GM21423 (cell line): ENCODE data around the gene FAM90A26.
"Not testable (repeated sequence)": the region's sequence is repeated elsewhere in the genome, so short reads cannot be mapped to it uniquely, and the experiment has no call there.

Experiments used
- ATAC-seq: cut with Tn5 transposase; IDR thresholded peaks from one replicate; pipeline ENCODE4 v1.9.1; 2021; ENCODE audit warnings: mild to moderate bottlenecking, moderate library complexity; ENCODE audit not compliant: unreplicated experiment

Gene FAM90A26

GRCh38 chr4:9155101-9155886 lies 14.9 kb upstream of the FAM90A26 start:
- not testable (repeated sequence) for ATAC-seq

GRCh38 chr4:9158392-9158791 lies 11.8 kb upstream of the FAM90A26 start:
- not testable (repeated sequence) for ATAC-seq

DNA sequence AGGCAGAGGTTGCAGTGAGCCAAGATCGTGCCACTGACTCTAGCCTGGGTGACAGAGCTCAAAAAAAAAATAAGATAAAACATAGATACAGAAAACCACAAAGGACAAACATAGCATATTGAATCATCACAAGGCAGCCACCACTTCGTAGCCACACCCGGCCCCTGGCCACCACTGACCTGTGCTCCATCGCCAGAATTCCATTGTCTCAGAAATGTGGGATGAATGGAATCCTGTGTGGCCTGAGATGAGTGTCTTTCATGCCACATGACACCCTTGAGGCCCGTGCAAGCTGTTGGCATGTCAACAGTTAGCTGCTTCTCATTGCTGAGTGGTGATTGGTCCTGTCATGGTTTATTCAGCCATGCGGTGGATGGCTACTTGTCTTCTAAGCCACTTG lies 10.2 kb upstream of the FAM90A26 start:
- ATAC-seq: not testable (repeated sequence)

GRCh38 chr4:9165990-9166389 lies 4.2 kb upstream of the FAM90A26 start:
- not testable (repeated sequence) for ATAC-seq

GRCh38 chr4:9210357-9210756 lies 40.1 kb downstream of the FAM90A26 start, which contains the start of gene USP17L10:
Gene USP17L10 (plus strand): TSS chr4:9210657. CDS start chr4:9210657, 0 bp downstream.
- not testable (repeated sequence) for ATAC-seq

- not testable (repeated sequence) for ATAC-seq
Measured at GRCh38 chr4:9214701-9215100, 44.5 kb downstream of the FAM90A26 start.

DNA sequence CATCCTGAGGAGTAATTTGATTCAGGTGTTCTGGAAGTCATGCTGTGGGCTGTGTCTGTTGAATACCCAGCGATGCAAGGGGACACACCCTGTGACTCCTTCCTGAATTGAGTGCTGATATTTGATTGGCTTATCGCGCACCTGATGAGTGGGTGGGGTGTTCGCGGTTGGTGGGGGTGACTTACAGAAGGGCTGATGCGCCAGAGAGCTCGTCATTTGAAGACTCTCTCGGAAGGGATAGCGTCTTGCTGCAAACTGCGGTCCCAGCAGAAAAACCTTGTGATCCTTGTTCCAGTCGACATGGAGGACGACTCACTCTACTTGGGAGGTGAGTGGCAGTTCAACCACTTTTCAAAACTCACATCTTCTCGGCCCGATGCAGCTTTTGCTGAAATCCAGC lies 44.9 kb downstream of the FAM90A26 start, which contains the start of gene USP17L11:
Gene USP17L11 (plus strand): TSS at position 301 of the 400 bp plus-strand sequence. CDS start 0 bp downstream, at position 301.
- ATAC-seq: not testable (repeated sequence)

- ATAC-seq: not testable (repeated sequence)
Measured at GRCh38 chr4:9219852-9220251, 49.6 kb downstream of the FAM90A26 start, which contains the start of gene USP17L12. Gene USP17L12 (plus strand): TSS chr4:9220152. CDS start chr4:9220152, 0 bp downstream.

GRCh38 chr4:9224596-9224995 lies 54.4 kb downstream of the FAM90A26 start, which contains the start of gene USP17L13:
Gene USP17L13 (plus strand): TSS chr4:9224896. CDS start chr4:9224896, 0 bp downstream.
- not testable (repeated sequence) for ATAC-seq
